Breast epithelium (tissue), 4 donors: Measurements from ENCODE around the gene DDIT3. TPM values are rescaled to one million over a fixed set of nuclear protein-coding genes. Genes with fewer than 3 reads are reported as not detected.

Experiments used
- DNase-seq, 2 donors: peaks; one replicate each; pipeline ENCODE4 v3.0.0-alpha.2; 2019; ENCODE audit warnings: low spot score in 2 of 2
- H3K27ac ChIP-seq, 2 donors: fragments of 200-600 bp; sonication (generic) in 1 of 2; one replicate each; pipeline ENCODE4 v1.5.1; 2016 to 2019; ENCODE audit warnings: mild to moderate bottlenecking in 1 of 2
- H3K27me3 ChIP-seq, 2 donors: fragments of 200-600 bp; sonication (generic) in 1 of 2; one replicate each; pipeline versions ENCODE4 v1.5.1 to v1.6.0; 2017 to 2019; ENCODE audit warnings: control low read depth in 1 of 2, mild to moderate bottlenecking in 1 of 2
- H3K36me3 ChIP-seq: fragments of 200-600 bp; one replicate; pipeline ENCODE4 v1.5.1; 2019
- H3K4me1 ChIP-seq, 2 donors: fragments of 200-600 bp; sonication (generic); one replicate each; pipeline ENCODE4 v1.5.1; 2016 to 2019; ENCODE audit warnings: control low read depth in 1 of 2
- H3K4me3 ChIP-seq, 3 donors: fragments of 200-600 bp; sonication (generic); 1 replicate in 2 of 3; 2 replicates in 1 of 3; pipeline ENCODE4 v1.5.1; 2016 to 2019; ENCODE audit warnings: mild to moderate bottlenecking in 3 of 3, moderate library complexity in 2 of 3
- H3K9me3 ChIP-seq, 2 donors: fragments of 200-600 bp; sonication (generic) in 1 of 2; one replicate each; pipeline ENCODE4 v1.5.1; 2016 to 2019; ENCODE audit warnings: control low read depth in 1 of 2
- CTCF ChIP-seq, 3 donors: fragments of 450-650 bp; IDR thresholded peaks; one replicate each; pipeline ENCODE4 v1.5.1; 2016 to 2017; ENCODE audit warnings: antibody characterized with exemption in 3 of 3, mild to moderate bottlenecking in 3 of 3, moderate library complexity in 3 of 3
- POLR2A ChIP-seq: fragments of 450-650 bp; IDR thresholded peaks from one replicate; pipeline ENCODE4 v1.6.1; 2016; ENCODE audit warnings: antibody characterized with exemption, mild to moderate bottlenecking, moderate library complexity
- POLR2AphosphoS5 ChIP-seq, 3 donors: sonication (generic); formaldehyde crosslinking; IDR thresholded peaks; one replicate each; pipeline ENCODE4 v1.6.1; 2017; ENCODE audit warnings: antibody characterized with exemption in 3 of 3
- intact Hi-C: fragments of 100-400 bp; cut with DNase I; formaldehyde crosslinking; loops from one replicate; pipeline ENCODE4 v1.15.1; 2023; ENCODE audit warnings: low total_unique reads
- total RNA-seq, 3 donors: library from RNA; depleted of rRNA; stranded (reverse); fragments of >200 nt; gene quantifications; one replicate each; pipeline ENCODE4 v1.1.0, GENCODE V29; 2016

The DDIT3 gene
- total RNA-seq, 3 donors from 2014 or later = 39.0 to 58.4 (median 51.2) TPM

GRCh38 chr12:57476162-57476992 is 43.9 kb downstream of the DDIT3 start:
- intact Hi-C loops = no loop called here
- peak overlapping the region in 1 of 2 donors; percentile 38 for H3K27ac ChIP-seq
- no peaks in the 10 kb centered on the region for H3K36me3 ChIP-seq
- peaks cover 0 to 33% of the 10 kb centered on the region in 2 donors for H3K27me3 ChIP-seq
- H3K4me1 ChIP-seq = peaks cover 0 to 15% of the 10 kb centered on the region in 2 donors
- TF ChIP-seq POLR2A = no peak
- peak in 1 of 3 donors; percentile 14 for TF ChIP-seq CTCF (IDR thresholded peaks at IDR 0.05)
- peak overlapping the region; percentile 38 to 66 (median 51) for H3K4me3 ChIP-seq
- no peaks in the 10 kb centered on the region for H3K9me3 ChIP-seq
- DNase-seq = no peak

GRCh38 chr12:57475271-57476161 is 44.8 kb downstream of the DDIT3 start:
- no peak for DNase-seq
- Histone ChIP-seq H3K36me3 (no peaks in the 10 kb centered on the region), H3K9me3 (no peaks in the 10 kb centered on the region), H3K4me1 (peaks cover 0 to 15% of the 10 kb centered on the region in 2 donors), H3K27me3 (peaks cover 0 to 33% of the 10 kb centered on the region in 2 donors), H3K4me3 (peak overlapping the region; percentile 38 to 66 (median 51)), H3K27ac (no peak overlapping the region)
- intact Hi-C loops = no loop called here
- TF ChIP-seq POLR2A (no peak), POLR2AphosphoS5 (IDR thresholded peaks at IDR 0.05) (no peak), CTCF (IDR thresholded peaks at IDR 0.05) (no peak)

GRCh38 chr12:57474862-57475261 is 45.5 kb downstream of the DDIT3 start:
- no peak for TF ChIP-seq POLR2AphosphoS5 (IDR thresholded peaks at IDR 0.05)
- no peak for TF ChIP-seq POLR2A
- TF ChIP-seq CTCF (IDR thresholded peaks at IDR 0.05) = no peak
- no peak for DNase-seq
- peaks cover 0 to 15% of the 10 kb centered on the region in 2 donors for H3K4me1 ChIP-seq
- H3K4me3 ChIP-seq = peak overlapping the region in 2 of 3 donors; percentile 51 to 66
- H3K9me3 ChIP-seq = no peaks in the 10 kb centered on the region
- no peaks in the 10 kb centered on the region for H3K36me3 ChIP-seq
- H3K27ac ChIP-seq = no peak overlapping the region
- H3K27me3 ChIP-seq = peaks cover 0 to 33% of the 10 kb centered on the region in 2 donors
- intact Hi-C loops = no loop called here

GRCh38 chr12:57474430-57474829 is 45.9 kb downstream of the DDIT3 start:
- Histone ChIP-seq H3K4me3 (no peak overlapping the region), H3K36me3 (no peaks in the 10 kb centered on the region), H3K27ac (no peak overlapping the region), H3K27me3 (peaks cover 0 to 33% of the 10 kb centered on the region in 2 donors), H3K4me1 (peaks cover 0 to 15% of the 10 kb centered on the region in 2 donors), H3K9me3 (no peaks in the 10 kb centered on the region)
- TF ChIP-seq POLR2AphosphoS5 (IDR thresholded peaks at IDR 0.05) (no peak), POLR2A (no peak)
- DNase-seq = no peak
- intact Hi-C loops = no loop called here

- no peak for DNase-seq
- H3K9me3 ChIP-seq = no peaks in the 10 kb centered on the region
- H3K36me3 ChIP-seq = no peaks in the 10 kb centered on the region
- peaks cover 0 to 33% of the 10 kb centered on the region in 2 donors for H3K27me3 ChIP-seq
- no peak overlapping the region for H3K27ac ChIP-seq
- no peak for TF ChIP-seq POLR2A
- TF ChIP-seq POLR2AphosphoS5 (IDR thresholded peaks at IDR 0.05) = no peak
- TF ChIP-seq CTCF (IDR thresholded peaks at IDR 0.05) = no peak
- H3K4me3 ChIP-seq = no peak overlapping the region
- peaks cover 0 to 15% of the 10 kb centered on the region in 2 donors for H3K4me1 ChIP-seq
- intact Hi-C loops = no loop called here
These were observed 46.4 kb downstream of the DDIT3 start for GRCh38 chr12:57473886-57474285.
